Keratinocyte (primary cell): Measurements from ENCODE around the gene ADM. TPM values are rescaled to one million over a fixed set of nuclear protein-coding genes. Genes with fewer than 3 reads are reported as not detected.
A peak's percentile ranks its signal among the peaks of the same experiment; 100 is the strongest.

Source experiments
- DNase-seq: peaks from one replicate; pipeline ENCODE4 v3.0.0-alpha.2; 2011; ENCODE audit warnings: low read depth, missing footprints, low spot score
- FAIRE-seq: peaks from 2 replicates; lab custom pipeline; 2011; peaks lifted over from hg19 to GRCh38; lab: Jason Lieb, UNC
- H2AFZ ChIP-seq: 2 replicates; pipeline ENCODE4 v1.6.0; 2012; ENCODE audit warnings: low read length, control low read depth, inconsistent platforms; ENCODE audit not compliant: control insufficient read depth
- H3K27ac ChIP-seq: 2 replicates; pipeline ENCODE4 v1.5.1; 2011; ENCODE audit warnings: low read length; ENCODE audit not compliant: control insufficient read depth, insufficient read depth
- H3K27me3 ChIP-seq: 3 replicates; pipeline ENCODE4 v1.6.0; 2011; ENCODE audit warnings: low read length; ENCODE audit not compliant: control insufficient read depth, insufficient read depth; ENCODE audit errors: extremely low read depth
- H3K36me3 ChIP-seq, 2 experiments: 2 replicates in 1 of 2; 3 replicates in 1 of 2; pipeline ENCODE4 v1.5.1; 2011; ENCODE audit warnings: low read length in 2 of 2, mild to moderate bottlenecking in 1 of 2; ENCODE audit not compliant: control insufficient read depth in 2 of 2, insufficient read depth in 2 of 2; ENCODE audit errors: extremely low read depth in 1 of 2
- H3K4me1 ChIP-seq: 3 replicates; pipeline ENCODE4 v1.5.1; 2011; ENCODE audit warnings: low read length; ENCODE audit not compliant: control insufficient read depth, insufficient read depth; ENCODE audit errors: extremely low read depth
- H3K4me2 ChIP-seq: 3 replicates; pipeline ENCODE4 v1.6.0; 2011; ENCODE audit warnings: low read depth, low read length; ENCODE audit not compliant: control insufficient read depth, insufficient read depth; ENCODE audit errors: extremely low read depth
- H3K4me3 ChIP-seq, 3 experiments: fragments of 200-600 bp in 1 of 3; sonication (generic) in 1 of 3; 2 replicates in 2 of 3; 3 replicates in 1 of 3; pipeline ENCODE4 v1.5.1; 2011 to 2016; ENCODE audit warnings: low read length in 3 of 3, mild to moderate bottlenecking in 3 of 3, control low read depth in 2 of 3, inconsistent platforms in 1 of 3, low read depth in 1 of 3, mixed read lengths in 1 of 3, mixed run types in 1 of 3, moderate library complexity in 1 of 3; ENCODE audit not compliant: control insufficient read depth in 2 of 3, insufficient read depth in 2 of 3; ENCODE audit errors: extremely low read depth in 1 of 3
- H3K79me2 ChIP-seq: 2 replicates; pipeline ENCODE4 v1.6.0; 2012; ENCODE audit warnings: low read length; ENCODE audit not compliant: control insufficient read depth, insufficient read depth
- H3K9ac ChIP-seq: 3 replicates; pipeline ENCODE4 v1.6.0; 2011; ENCODE audit warnings: low read length; ENCODE audit not compliant: control insufficient read depth, insufficient read depth; ENCODE audit errors: extremely low read depth
- H3K9me1 ChIP-seq: 3 replicates; pipeline ENCODE4 v1.6.0; 2011; ENCODE audit warnings: low read length; ENCODE audit not compliant: control insufficient read depth, insufficient read depth; ENCODE audit errors: extremely low read depth
- H3K9me3 ChIP-seq: 2 replicates; pipeline ENCODE4 v1.5.1; 2012; ENCODE audit warnings: low read depth, low read length; ENCODE audit not compliant: control insufficient read depth
- H4K20me1 ChIP-seq: 3 replicates; pipeline ENCODE4 v1.6.0; 2011; ENCODE audit warnings: low read length; ENCODE audit not compliant: control insufficient read depth, insufficient read depth; ENCODE audit errors: extremely low read depth
- CTCF ChIP-seq, 3 experiments: IDR thresholded peaks in 1 of 3; conservative IDR thresholded peaks in 1 of 3; optimal IDR thresholded peaks in 1 of 3; 2 replicates in 2 of 3; 3 replicates in 1 of 3; pipeline versions ENCODE3 to v1.5.1; 2011; ENCODE audit warnings: low read length in 3 of 3, mild to moderate bottlenecking in 3 of 3, moderate library complexity in 2 of 3, control low read depth in 1 of 3, inconsistent platforms in 1 of 3; ENCODE audit not compliant: insufficient read depth in 2 of 3; ENCODE audit errors: extremely low read depth in 1 of 3
- EZH2 ChIP-seq: IDR thresholded peaks from one replicate; pipeline ENCODE4 v1.6.1; 2012; ENCODE audit warnings: inconsistent platforms, mild to moderate bottlenecking, low read length, moderate library complexity
- dilution Hi-C: fragments of 300-500 bp; cut with MboI; formaldehyde crosslinking; loops from one replicate; pipeline ENCODE4 v1.7.0; 2020; ENCODE audit warnings: low sequenced_read_pairs; ENCODE audit not compliant: extremely low pct_ligation_motif_present
- polyA plus RNA-seq, 5 experiments: library from polyadenylated mRNA; depleted of rRNA in 3 of 5; stranded (reverse) in 3 of 5; stranded (forward) in 1 of 5; unstranded in 1 of 5; fragments of >200 nt; gene quantifications; 1 replicate in 1 of 5; 2 replicates in 3 of 5; 3 replicates in 1 of 5; pipeline versions ENCODE4 v1.2.1 to v1.2.3, GENCODE V29; 2011 to 2012; ENCODE audit warnings: missing spikeins in 2 of 5, low read depth in 1 of 5, low replicate concordance in 1 of 5

The ADM gene
- polyA plus RNA-seq, 1 donor (not counting 4 experiments of a cell fraction or from before 2014, with no cell fraction given), result 57.9 TPM

GRCh38 chr11:10349806-10350205, 44.9 kb downstream of the ADM start:
- Histone ChIP-seq H2AFZ (peak overlapping the region; percentile 42), H3K27ac (no peak overlapping the region), H3K79me2 (no peaks in the 10 kb centered on the region), H3K4me3 (no peak overlapping the region), H3K4me1 (peaks cover 24% of the 10 kb centered on the region), H3K4me2 (no peak overlapping the region), H4K20me1 (no peaks in the 10 kb centered on the region), H3K9me3 (no peaks in the 10 kb centered on the region), H3K36me3 (no peaks in the 10 kb centered on the region), H3K9ac (no peak overlapping the region), H3K9me1 (no peaks in the 10 kb centered on the region), H3K27me3 (no peaks in the 10 kb centered on the region)
- FAIRE-seq (no peak), DNase-seq (no peak)
- dilution Hi-C loops, result no loop called here
- TF ChIP-seq CTCF (optimal IDR thresholded peaks at IDR 0.05 in 1 of 3, IDR thresholded peaks at IDR 0.05 in 1 of 3, conservative IDR thresholded peaks at IDR 0.05 in 1 of 3; ENCODE audit: extremely low read depth in 1 of 3, insufficient read depth in 2 of 3, low read length in 3 of 3), result no peak
- TF ChIP-seq EZH2, result no peak

- FAIRE-seq (peak; percentile 61), DNase-seq (peak; percentile 89)
- Histone ChIP-seq H3K27me3 (no peaks in the 10 kb centered on the region), H3K36me3 (no peaks in the 10 kb centered on the region), H3K27ac (peak overlapping the region; percentile 50), H3K4me3 (no peak overlapping the region), H3K79me2 (no peaks in the 10 kb centered on the region), H3K4me2 (peak overlapping the region; percentile 68), H3K9ac (no peak overlapping the region), H3K9me1 (no peaks in the 10 kb centered on the region), H3K4me1 (peaks cover 25% of the 10 kb centered on the region), H4K20me1 (no peaks in the 10 kb centered on the region), H3K9me3 (no peaks in the 10 kb centered on the region), H2AFZ (no peak overlapping the region)
- dilution Hi-C loops, result no loop called here
- TF ChIP-seq CTCF (optimal IDR thresholded peaks at IDR 0.05 in 1 of 3, IDR thresholded peaks at IDR 0.05 in 1 of 3, conservative IDR thresholded peaks at IDR 0.05 in 1 of 3; ENCODE audit: extremely low read depth in 1 of 3, insufficient read depth in 2 of 3, low read length in 3 of 3) (no peak), EZH2 (no peak)
These were observed 45.5 kb downstream of the ADM start for GRCh38 chr11:10350334-10350733.
